ENCODE data around the gene NUP58. TPM values are rescaled to one million over a fixed set of nuclear protein-coding genes. Genes with fewer than 3 reads are reported as not detected.
"Not testable (repeated sequence)": the region's sequence is repeated elsewhere in the genome, so short reads cannot be mapped to it uniquely, and the experiment has no call there.

The NUP58 gene
- polyA plus RNA-seq, 1 donor (not counting 4 experiments of a cell fraction or from before 2014, with no cell fraction given), result 51.5 TPM

GRCh38 chr13:25354377-25354776 is 53.0 kb downstream of the NUP58 start:
- H3K9ac ChIP-seq (ENCODE audit: control insufficient read depth, extremely low read depth, insufficient read depth, low read length), result no peak overlapping the region
- peaks cover 6% of the 10 kb centered on the region for H3K27me3 ChIP-seq (ENCODE audit: control insufficient read depth, extremely low read depth, insufficient read depth, low read length)
- DNase-seq (ENCODE audit: low read depth, low spot score), result no peak
- no peaks in the 10 kb centered on the region for H3K4me1 ChIP-seq (ENCODE audit: control insufficient read depth, extremely low read depth, insufficient read depth, low read length)
- H3K36me3 ChIP-seq (ENCODE audit: control insufficient read depth in 2 of 2, extremely low read depth in 1 of 2, insufficient read depth in 2 of 2, low read length in 2 of 2), result no peaks in the 10 kb centered on the region
- H3K9me3 ChIP-seq (ENCODE audit: control insufficient read depth, low read depth, low read length), result no peaks in the 10 kb centered on the region
- H3K4me2 ChIP-seq (ENCODE audit: control insufficient read depth, extremely low read depth, insufficient read depth, low read depth, low read length), result no peak overlapping the region
- H3K27ac ChIP-seq (ENCODE audit: control insufficient read depth, insufficient read depth, low read length), result no peak overlapping the region
- H3K4me3 ChIP-seq (ENCODE audit: control insufficient read depth in 2 of 3, extremely low read depth in 1 of 3, insufficient read depth in 2 of 3, low read depth in 1 of 3, low read length in 3 of 3), result no peak overlapping the region
- TF ChIP-seq EZH2 (IDR thresholded peaks at IDR 0.05; ENCODE audit: low read length), result no peak
- TF ChIP-seq, protein P1, sequence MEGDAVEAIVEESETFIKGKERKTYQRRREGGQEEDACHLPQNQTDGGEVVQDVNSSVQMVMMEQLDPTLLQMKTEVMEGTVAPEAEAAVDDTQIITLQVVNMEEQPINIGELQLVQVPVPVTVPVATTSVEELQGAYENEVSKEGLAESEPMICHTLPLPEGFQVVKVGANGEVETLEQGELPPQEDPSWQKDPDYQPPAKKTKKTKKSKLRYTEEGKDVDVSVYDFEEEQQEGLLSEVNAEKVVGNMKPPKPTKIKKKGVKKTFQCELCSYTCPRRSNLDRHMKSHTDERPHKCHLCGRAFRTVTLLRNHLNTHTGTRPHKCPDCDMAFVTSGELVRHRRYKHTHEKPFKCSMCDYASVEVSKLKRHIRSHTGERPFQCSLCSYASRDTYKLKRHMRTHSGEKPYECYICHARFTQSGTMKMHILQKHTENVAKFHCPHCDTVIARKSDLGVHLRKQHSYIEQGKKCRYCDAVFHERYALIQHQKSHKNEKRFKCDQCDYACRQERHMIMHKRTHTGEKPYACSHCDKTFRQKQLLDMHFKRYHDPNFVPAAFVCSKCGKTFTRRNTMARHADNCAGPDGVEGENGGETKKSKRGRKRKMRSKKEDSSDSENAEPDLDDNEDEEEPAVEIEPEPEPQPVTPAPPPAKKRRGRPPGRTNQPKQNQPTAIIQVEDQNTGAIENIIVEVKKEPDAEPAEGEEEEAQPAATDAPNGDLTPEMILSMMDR (optimal IDR thresholded peaks at IDR 0.05 in 1 of 3, IDR thresholded peaks at IDR 0.05 in 1 of 3, conservative IDR thresholded peaks at IDR 0.05 in 1 of 3; ENCODE audit: extremely low read depth in 1 of 3, insufficient read depth in 2 of 3, low read length in 3 of 3), result no peak
- no peaks in the 10 kb centered on the region for H3K9me1 ChIP-seq (ENCODE audit: control insufficient read depth, extremely low read depth, insufficient read depth, low read length)
- no peaks in the 10 kb centered on the region for H3K79me2 ChIP-seq (ENCODE audit: control insufficient read depth, insufficient read depth, low read length)
- dilution Hi-C loops (cut with MboI; ENCODE audit: extremely low pct_ligation_motif_present, low sequenced_read_pairs), result no loop called here
- H4K20me1 ChIP-seq (ENCODE audit: control insufficient read depth, extremely low read depth, insufficient read depth, low read length), result no peaks in the 10 kb centered on the region
- FAIRE-seq, result no peak
- H2AFZ ChIP-seq (ENCODE audit: control insufficient read depth, low read length), result no peak overlapping the region

GRCh38 chr13:25360443-25360842 is 59.0 kb downstream of the NUP58 start:
- FAIRE-seq; H3K9me1 ChIP-seq (ENCODE audit: control insufficient read depth, extremely low read depth, insufficient read depth, low read length); H2AFZ ChIP-seq (ENCODE audit: control insufficient read depth, low read length); H3K36me3 ChIP-seq (ENCODE audit: control insufficient read depth in 2 of 2, extremely low read depth in 1 of 2, insufficient read depth in 2 of 2, low read length in 2 of 2); H3K4me3 ChIP-seq (ENCODE audit: control insufficient read depth in 2 of 3, extremely low read depth in 1 of 3, insufficient read depth in 2 of 3, low read depth in 1 of 3, low read length in 3 of 3); H4K20me1 ChIP-seq (ENCODE audit: control insufficient read depth, extremely low read depth, insufficient read depth, low read length); H3K27me3 ChIP-seq (ENCODE audit: control insufficient read depth, extremely low read depth, insufficient read depth, low read length); DNase-seq (ENCODE audit: low read depth, low spot score); H3K27ac ChIP-seq (ENCODE audit: control insufficient read depth, insufficient read depth, low read length); H3K4me1 ChIP-seq (ENCODE audit: control insufficient read depth, extremely low read depth, insufficient read depth, low read length); H3K4me2 ChIP-seq (ENCODE audit: control insufficient read depth, extremely low read depth, insufficient read depth, low read depth, low read length); H3K9ac ChIP-seq (ENCODE audit: control insufficient read depth, extremely low read depth, insufficient read depth, low read length); dilution Hi-C loops (cut with MboI; ENCODE audit: extremely low pct_ligation_motif_present, low sequenced_read_pairs); H3K79me2 ChIP-seq (ENCODE audit: control insufficient read depth, insufficient read depth, low read length); H3K9me3 ChIP-seq (ENCODE audit: control insufficient read depth, low read depth, low read length): not testable (repeated sequence)

DNA sequence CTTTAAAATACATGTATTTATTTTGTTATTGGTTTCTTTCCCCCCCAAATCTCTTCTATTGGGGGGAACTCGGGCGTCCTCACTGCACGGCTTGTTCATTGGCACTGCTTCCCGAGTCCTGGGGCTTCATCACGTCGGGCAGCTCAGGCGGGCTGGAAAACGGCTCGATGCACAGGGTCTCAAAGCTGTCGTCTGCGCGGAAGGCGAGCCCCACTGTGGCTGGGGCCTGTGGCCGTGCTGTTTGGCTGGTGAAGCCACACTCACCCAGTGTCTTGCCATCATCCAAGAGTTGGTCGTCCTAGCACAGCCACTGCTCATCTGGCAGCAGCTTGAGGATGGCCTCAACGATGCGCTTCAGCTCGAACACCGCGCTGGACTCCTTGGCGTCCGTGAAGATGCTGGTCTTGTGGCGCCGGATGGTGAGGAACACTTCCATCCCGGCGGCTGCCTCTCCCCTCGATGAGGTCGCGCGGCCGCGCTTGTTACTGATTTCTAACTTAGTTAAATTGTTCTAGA is 64.4 kb downstream of the NUP58 start:
- Histone ChIP-seq H3K9ac (ENCODE audit: control insufficient read depth, extremely low read depth, insufficient read depth, low read length) (no peak overlapping the region), H3K79me2 (ENCODE audit: control insufficient read depth, insufficient read depth, low read length) (no peaks in the 10 kb centered on the region), H3K27ac (ENCODE audit: control insufficient read depth, insufficient read depth, low read length) (no peak overlapping the region), H3K27me3 (ENCODE audit: control insufficient read depth, extremely low read depth, insufficient read depth, low read length) (peaks cover 27% of the 10 kb centered on the region), H4K20me1 (ENCODE audit: control insufficient read depth, extremely low read depth, insufficient read depth, low read length) (no peaks in the 10 kb centered on the region), H3K36me3 (ENCODE audit: control insufficient read depth in 2 of 2, extremely low read depth in 1 of 2, insufficient read depth in 2 of 2, low read length in 2 of 2) (no peaks in the 10 kb centered on the region), H3K4me2 (ENCODE audit: control insufficient read depth, extremely low read depth, insufficient read depth, low read depth, low read length) (no peak overlapping the region), H3K9me3 (ENCODE audit: control insufficient read depth, low read depth, low read length) (no peaks in the 10 kb centered on the region), H3K9me1 (ENCODE audit: control insufficient read depth, extremely low read depth, insufficient read depth, low read length) (no peaks in the 10 kb centered on the region), H3K4me3 (ENCODE audit: control insufficient read depth in 2 of 3, extremely low read depth in 1 of 3, insufficient read depth in 2 of 3, low read depth in 1 of 3, low read length in 3 of 3) (no peak overlapping the region), H3K4me1 (ENCODE audit: control insufficient read depth, extremely low read depth, insufficient read depth, low read length) (no peaks in the 10 kb centered on the region), H2AFZ (ENCODE audit: control insufficient read depth, low read length) (no peak overlapping the region)
- TF ChIP-seq EZH2 (IDR thresholded peaks at IDR 0.05; ENCODE audit: low read length), result no peak
- TF ChIP-seq, protein P1 (optimal IDR thresholded peaks at IDR 0.05 in 1 of 3, IDR thresholded peaks at IDR 0.05 in 1 of 3, conservative IDR thresholded peaks at IDR 0.05 in 1 of 3; ENCODE audit: extremely low read depth in 1 of 3, insufficient read depth in 2 of 3, low read length in 3 of 3), result no peak
- dilution Hi-C loops (cut with MboI; ENCODE audit: extremely low pct_ligation_motif_present, low sequenced_read_pairs), result no loop called here
- FAIRE-seq (no peak), DNase-seq (ENCODE audit: low read depth, low spot score) (no peak)
